Smooth muscle cell (in vitro differentiated cells): ENCODE results near the gene CD4. TPM values are rescaled to one million over a fixed set of nuclear protein-coding genes. Genes with fewer than 3 reads are reported as not detected.

Experiments used
- DNase-seq: peaks from one replicate; lab custom pipeline; 2025; ENCODE audit not compliant: unreplicated experiment; lab: John Stamatoyannopoulos, UW
- H2AFZ ChIP-seq: fragments of 200-600 bp; sonication (generic); 2 replicates; pipeline ENCODE4 v1.6.0; 2016; ENCODE audit warnings: antibody characterized with exemption, low read depth, mild to moderate bottlenecking
- H3F3A ChIP-seq: fragments of 200-600 bp; sonication (generic); 2 replicates; pipeline ENCODE4 v1.6.0; 2017; ENCODE audit warnings: antibody characterized with exemption, low read depth
- H3K27ac ChIP-seq: fragments of 200-600 bp; sonication (generic); 2 replicates; pipeline ENCODE4 v1.5.1; 2016; ENCODE audit warnings: low read depth, mild to moderate bottlenecking
- H3K27me3 ChIP-seq: fragments of 200-600 bp; sonication (generic); 2 replicates; pipeline ENCODE4 v1.6.1; 2016; ENCODE audit warnings: low read depth, mild to moderate bottlenecking
- H3K36me3 ChIP-seq: fragments of 200-600 bp; sonication (generic); 2 replicates; pipeline ENCODE4 v1.5.1; 2016; ENCODE audit warnings: low read depth
- H3K4me1 ChIP-seq: fragments of 200-600 bp; sonication (generic); 2 replicates; pipeline ENCODE4 v1.5.1; 2016; ENCODE audit warnings: low read depth
- H3K4me2 ChIP-seq: fragments of 200-600 bp; sonication (generic); 2 replicates; pipeline ENCODE4 v1.6.0; 2016; ENCODE audit warnings: mild to moderate bottlenecking
- H3K4me3 ChIP-seq: fragments of 200-600 bp; sonication (generic); 2 replicates; pipeline ENCODE4 v1.5.1; 2016; ENCODE audit warnings: mild to moderate bottlenecking
- H3K79me2 ChIP-seq: fragments of 200-600 bp; sonication (generic); 2 replicates; pipeline ENCODE4 v1.6.0; 2016; ENCODE audit warnings: low read depth, mild to moderate bottlenecking
- H3K9ac ChIP-seq: fragments of 200-600 bp; sonication (generic); 2 replicates; pipeline ENCODE4 v1.6.0; 2016; ENCODE audit warnings: low read depth
- H3K9me3 ChIP-seq: fragments of 200-600 bp; sonication (generic); replicated peaks from 2 replicates; pipeline ENCODE4 v1.5.1; 2016; ENCODE audit warnings: low read depth
- H4K20me1 ChIP-seq: fragments of 200-600 bp; sonication (generic); 2 replicates; pipeline ENCODE4 v1.6.0; 2016; ENCODE audit warnings: low read depth
- WGBS: methylation state at CpG from one replicate; pipeline ENCODE4 v1.1.7; 2016; ENCODE audit warnings: low lambda C conversion rate; 5-methylcytosine and 5-hydroxymethylcytosine counted together
- polyA plus RNA-seq: library from polyadenylated mRNA; unstranded; fragments of >200 nt; fragmentation: Nextera tagmentation; extraction: Ambion mirVana; gene quantifications from 2 replicates; pipeline ENCODE4 v1.2.1, GENCODE V29; 2016
- total RNA-seq: library from RNA; depleted of rRNA; stranded (reverse); fragments of >200 nt; gene quantifications from 2 replicates; pipeline ENCODE4 v1.2.3, GENCODE V29; 2014
- TF ChIP-seq, protein P1 (sequence below): fragments of 200-600 bp; sonication (generic); IDR thresholded peaks from 2 replicates; pipeline ENCODE4 v1.5.1; 2017; ENCODE audit warnings: borderline replicate concordance, mild to moderate bottlenecking, antibody characterized with exemption; ENCODE audit not compliant: insufficient read depth, poor library complexity, severe bottlenecking

CD4 gene
- total and polyA plus RNA-seq, 2 experiments from 2014 or later: 0.13 to 2.5 TPM

DNA sequence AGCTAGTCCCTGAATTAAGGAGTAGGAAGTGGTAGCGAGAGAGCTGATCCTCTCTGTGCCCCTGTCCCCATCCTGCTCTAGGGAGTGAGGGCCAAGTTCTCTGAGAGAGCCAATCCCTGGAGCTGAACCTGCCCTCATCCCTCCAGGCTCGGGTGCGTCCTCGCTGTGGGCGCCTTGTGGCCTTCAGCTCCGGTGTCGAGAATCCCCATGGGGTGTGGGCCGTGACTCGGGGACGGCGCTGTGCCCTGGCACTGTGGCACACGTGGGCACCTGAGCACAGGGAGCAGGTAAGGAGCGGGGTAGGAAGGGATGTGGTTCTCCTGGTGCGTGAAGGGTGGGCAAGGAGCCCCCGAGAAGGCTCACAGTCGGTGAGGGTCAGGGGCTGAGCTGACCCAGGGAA, 49.5 kb downstream of the CD4 start:
- Histone ChIP-seq H3K4me2 (no peak overlapping the region), H3K9ac (no peak overlapping the region), H3K27ac (no peak overlapping the region), H2AFZ (no peak overlapping the region), H3K27me3 (no peaks in the 10 kb centered on the region), H3K9me3 (no peaks in the 10 kb centered on the region), H3K4me1 (peaks cover 11% of the 10 kb centered on the region), H3K36me3 (no peaks in the 10 kb centered on the region), H3K79me2 (no peaks in the 10 kb centered on the region), H3F3A (no peaks in the 10 kb centered on the region), H4K20me1 (peaks cover 6% of the 10 kb centered on the region), H3K4me3 (no peak overlapping the region)
- DNase-seq: no peak
- 97% methylated on average over 16 of the region's 16 CpGs for WGBS
- TF ChIP-seq, protein P1, sequence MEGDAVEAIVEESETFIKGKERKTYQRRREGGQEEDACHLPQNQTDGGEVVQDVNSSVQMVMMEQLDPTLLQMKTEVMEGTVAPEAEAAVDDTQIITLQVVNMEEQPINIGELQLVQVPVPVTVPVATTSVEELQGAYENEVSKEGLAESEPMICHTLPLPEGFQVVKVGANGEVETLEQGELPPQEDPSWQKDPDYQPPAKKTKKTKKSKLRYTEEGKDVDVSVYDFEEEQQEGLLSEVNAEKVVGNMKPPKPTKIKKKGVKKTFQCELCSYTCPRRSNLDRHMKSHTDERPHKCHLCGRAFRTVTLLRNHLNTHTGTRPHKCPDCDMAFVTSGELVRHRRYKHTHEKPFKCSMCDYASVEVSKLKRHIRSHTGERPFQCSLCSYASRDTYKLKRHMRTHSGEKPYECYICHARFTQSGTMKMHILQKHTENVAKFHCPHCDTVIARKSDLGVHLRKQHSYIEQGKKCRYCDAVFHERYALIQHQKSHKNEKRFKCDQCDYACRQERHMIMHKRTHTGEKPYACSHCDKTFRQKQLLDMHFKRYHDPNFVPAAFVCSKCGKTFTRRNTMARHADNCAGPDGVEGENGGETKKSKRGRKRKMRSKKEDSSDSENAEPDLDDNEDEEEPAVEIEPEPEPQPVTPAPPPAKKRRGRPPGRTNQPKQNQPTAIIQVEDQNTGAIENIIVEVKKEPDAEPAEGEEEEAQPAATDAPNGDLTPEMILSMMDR: no peak

DNA sequence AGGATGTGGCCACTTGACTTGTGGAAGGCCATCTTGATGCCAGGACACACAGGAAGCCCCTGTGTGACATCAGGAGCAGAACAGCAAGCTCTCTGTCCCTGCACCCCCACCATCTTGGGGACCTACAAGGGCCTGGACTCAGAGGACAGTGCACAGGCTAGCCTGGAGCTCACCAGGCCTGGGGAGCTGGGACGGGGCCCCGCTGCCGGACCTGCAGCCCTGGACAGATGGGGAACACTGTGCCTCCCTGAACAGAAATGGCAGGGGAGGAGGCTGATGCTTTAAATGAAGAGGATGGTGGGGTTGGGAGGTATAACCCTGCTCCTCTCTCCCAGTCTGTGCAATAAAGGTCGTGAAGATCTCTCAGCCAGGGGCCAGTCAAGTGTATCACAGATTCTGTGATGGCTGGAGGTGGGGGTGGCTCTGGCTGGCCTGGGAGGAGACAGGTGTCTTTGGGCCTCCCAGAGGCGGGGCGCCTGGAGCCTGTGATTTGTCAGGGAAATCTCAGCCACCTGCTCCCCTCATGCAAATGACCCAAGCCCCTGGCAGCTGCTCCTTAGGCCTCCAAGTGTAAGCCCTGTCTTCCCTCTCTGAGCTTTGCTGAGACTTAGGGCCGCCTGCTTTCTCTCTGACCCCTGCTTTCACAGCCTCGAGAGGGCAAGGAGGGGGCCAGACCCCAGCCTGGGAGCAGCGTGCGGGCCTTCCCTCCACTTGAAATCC, 50.3 kb downstream of the CD4 start:
- H3K4me3 ChIP-seq: no peak overlapping the region
- no peak overlapping the region for H3K9ac ChIP-seq
- H3F3A ChIP-seq: no peaks in the 10 kb centered on the region
- WGBS: 82% methylated on average over 10 of the region's 10 CpGs
- H3K79me2 ChIP-seq: no peaks in the 10 kb centered on the region
- no peak for DNase-seq
- H3K9me3 ChIP-seq: no peaks in the 10 kb centered on the region
- peaks cover 6% of the 10 kb centered on the region for H4K20me1 ChIP-seq
- H3K4me2 ChIP-seq: no peak overlapping the region
- H3K4me1 ChIP-seq: peaks cover 11% of the 10 kb centered on the region
- no peaks in the 10 kb centered on the region for H3K27me3 ChIP-seq
- H3K27ac ChIP-seq: no peak overlapping the region
- no peak overlapping the region for H2AFZ ChIP-seq
- no peaks in the 10 kb centered on the region for H3K36me3 ChIP-seq
- TF ChIP-seq, protein P1: no peak

- TF ChIP-seq, protein P1: no peak
- H3K27ac ChIP-seq: no peak overlapping the region
- H3K9ac ChIP-seq: no peak overlapping the region
- no peaks in the 10 kb centered on the region for H3K36me3 ChIP-seq
- H3K79me2 ChIP-seq: no peaks in the 10 kb centered on the region
- H3K9me3 ChIP-seq: no peaks in the 10 kb centered on the region
- H3K4me3 ChIP-seq: no peak overlapping the region
- H3K4me1 ChIP-seq: peaks cover 11% of the 10 kb centered on the region
- WGBS: 56% methylated on average over 1 of the region's 1 CpG
- H3K4me2 ChIP-seq: no peak overlapping the region
- peaks cover 6% of the 10 kb centered on the region for H4K20me1 ChIP-seq
- H3K27me3 ChIP-seq: no peaks in the 10 kb centered on the region
- H3F3A ChIP-seq: no peaks in the 10 kb centered on the region
- no peak overlapping the region for H2AFZ ChIP-seq
- DNase-seq: no peak
Observed at GRCh38 chr12:6840330-6840729, 51.0 kb downstream of the CD4 start.

GRCh38 chr12:6840761-6841515, 51.6 kb downstream of the CD4 start, which contains the start of gene GNB3:
TSS of gene GNB3 (plus strand) at chr12:6840925. CDS start at chr12:6841288, 363 bp downstream.
- no peaks in the 10 kb centered on the region for H3K79me2 ChIP-seq
- WGBS: 79% methylated on average over 24 of the region's 24 CpGs
- no peak within 1 kb of the TSS for H2AFZ ChIP-seq
- H3K9me3 ChIP-seq: no peaks in the 10 kb centered on the region
- no peaks in the 10 kb centered on the region for H3K36me3 ChIP-seq
- no peak within 1 kb of the TSS for H3K4me3 ChIP-seq
- peaks cover 6% of the 10 kb centered on the region for H4K20me1 ChIP-seq
- no peak for DNase-seq
- H3K9ac ChIP-seq: no peak within 1 kb of the TSS
- no peak within 1 kb of the TSS for H3K4me2 ChIP-seq
- no peak within 1 kb of the TSS for H3K27ac ChIP-seq
- H3K4me1 ChIP-seq: peaks cover 11% of the 10 kb centered on the region
- no peaks in the 10 kb centered on the region for H3F3A ChIP-seq
- H3K27me3 ChIP-seq: no peaks in the 10 kb centered on the region
- TF ChIP-seq, protein P1: no peak
